ENCODE data around the gene CACNA1B.
"Not testable (repeated sequence)": the region's sequence is repeated elsewhere in the genome, so short reads cannot be mapped to it uniquely, and the experiment has no call there.

Gene CACNA1B

DNA sequence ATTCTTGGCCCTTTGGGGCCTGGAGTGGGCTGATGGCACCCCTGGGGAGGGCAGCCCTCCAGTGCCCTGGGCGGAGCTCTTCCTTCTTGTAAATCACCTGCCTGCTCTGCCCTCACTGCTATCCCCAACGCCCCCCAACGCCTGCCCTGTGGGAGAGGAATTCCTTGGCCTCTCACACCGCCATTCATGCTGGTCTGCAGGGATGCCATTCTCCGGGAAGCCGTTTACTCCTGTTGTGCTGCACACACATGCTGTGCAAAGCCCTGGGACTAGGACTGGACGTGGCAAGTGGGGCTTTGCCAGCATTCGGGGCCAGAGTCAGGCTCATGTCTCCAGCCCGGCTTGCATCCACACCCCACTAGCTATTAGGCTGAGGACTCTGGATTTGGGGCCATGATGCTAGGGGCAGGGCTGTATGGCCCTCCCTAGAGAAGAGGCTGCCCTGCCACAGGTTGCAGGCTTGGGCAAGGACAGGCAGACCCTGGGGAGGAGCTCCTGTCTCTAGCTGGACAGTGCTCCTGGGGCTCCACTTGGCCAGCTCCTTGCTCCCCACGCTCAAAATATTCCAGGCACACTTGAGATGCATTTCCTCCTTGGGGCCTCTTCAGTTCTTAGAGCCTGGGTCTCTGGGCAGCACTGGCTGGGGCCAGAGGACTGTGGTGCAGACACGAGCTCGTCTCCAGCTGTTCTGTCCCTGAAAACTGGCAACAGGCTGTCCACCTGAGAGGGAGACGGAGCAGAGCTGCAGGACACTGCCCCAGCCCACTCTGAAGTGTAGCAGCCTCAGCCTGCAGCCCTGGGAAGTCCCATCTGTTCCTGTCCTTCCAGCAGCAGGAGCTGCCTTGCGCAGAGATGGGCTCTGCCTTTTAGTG is 226.9 kb downstream of the CACNA1B start:
- no peak for FAIRE-seq

DNA sequence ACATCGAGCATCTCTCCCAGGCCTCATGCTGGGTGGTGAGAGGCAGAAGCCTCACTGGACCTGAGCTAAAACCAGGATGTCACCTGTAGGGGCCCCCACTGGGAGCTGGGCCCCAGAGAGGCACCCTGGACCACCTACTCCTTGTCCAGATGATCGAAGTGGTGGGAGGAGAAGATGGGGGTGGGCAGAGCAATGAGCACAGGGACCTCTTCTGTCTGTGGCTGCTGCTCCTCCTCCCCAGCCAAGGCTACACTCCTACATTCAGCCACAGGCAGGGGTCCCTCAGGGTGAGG is 227.5 kb downstream of the CACNA1B start:
- FAIRE-seq: no peak

DNA sequence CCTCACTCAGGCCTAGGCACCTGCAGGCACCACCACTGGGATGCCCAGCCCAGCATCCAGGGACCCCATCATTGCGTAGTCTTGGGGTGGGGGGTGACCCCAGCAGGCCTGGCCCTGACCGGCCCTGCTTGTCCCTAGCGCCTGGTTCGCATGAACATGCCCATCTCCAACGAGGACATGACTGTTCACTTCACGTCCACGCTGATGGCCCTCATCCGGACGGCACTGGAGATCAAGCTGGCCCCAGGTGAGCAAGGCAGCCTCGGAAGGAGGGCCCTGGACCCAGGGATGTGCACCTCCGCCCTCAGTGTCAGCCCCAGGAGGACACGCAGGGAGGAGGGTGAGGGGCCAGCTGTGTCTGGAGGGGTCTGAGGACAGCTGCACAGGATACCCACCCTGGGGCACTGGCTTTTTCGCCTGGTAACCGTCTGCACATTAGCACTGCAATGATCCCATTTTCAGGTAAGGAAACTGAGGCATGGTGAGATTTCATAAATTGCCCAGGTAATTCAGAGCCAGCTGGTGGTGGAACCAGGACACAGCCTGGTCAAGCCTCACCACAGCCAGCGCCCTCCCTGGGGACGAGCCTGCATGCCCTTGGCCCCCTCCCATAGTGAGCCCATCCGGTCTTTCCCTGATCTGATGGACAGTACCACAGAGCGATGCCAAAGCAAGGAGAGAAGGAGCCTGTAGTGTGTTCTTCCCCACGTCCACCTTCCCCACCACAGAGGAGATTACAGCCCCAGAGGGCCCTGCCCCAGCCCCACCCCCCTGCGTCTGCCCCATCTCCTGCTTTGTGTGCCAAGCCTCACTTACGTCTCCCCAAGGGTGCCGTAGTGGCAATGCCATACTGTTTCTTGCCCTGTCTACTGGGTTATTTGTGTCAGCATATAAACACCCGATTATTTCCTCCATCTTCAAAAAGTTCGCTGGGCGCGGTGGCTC is 228.3 kb downstream of the CACNA1B start:
- FAIRE-seq: no peak

DNA sequence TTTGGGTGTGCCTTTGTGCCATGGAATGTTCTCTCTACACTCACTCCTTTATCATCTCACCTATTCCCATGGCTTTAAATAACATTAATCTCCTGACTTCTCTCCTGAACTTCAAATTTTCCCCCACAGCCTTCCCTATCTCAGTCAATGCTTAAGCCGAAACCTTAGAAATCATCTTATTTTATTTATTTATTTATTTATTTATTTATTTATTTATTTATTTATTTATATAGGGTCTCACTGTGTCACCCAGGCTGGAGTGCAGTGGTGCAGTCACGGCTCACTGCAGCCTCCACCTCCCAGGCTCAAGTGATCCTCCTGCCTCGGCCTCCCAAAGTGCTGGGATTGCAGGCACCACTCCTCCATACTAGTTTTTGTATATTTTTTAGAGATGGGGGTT is 229.5 kb downstream of the CACNA1B start:
- not testable (repeated sequence) for FAIRE-seq

DNA sequence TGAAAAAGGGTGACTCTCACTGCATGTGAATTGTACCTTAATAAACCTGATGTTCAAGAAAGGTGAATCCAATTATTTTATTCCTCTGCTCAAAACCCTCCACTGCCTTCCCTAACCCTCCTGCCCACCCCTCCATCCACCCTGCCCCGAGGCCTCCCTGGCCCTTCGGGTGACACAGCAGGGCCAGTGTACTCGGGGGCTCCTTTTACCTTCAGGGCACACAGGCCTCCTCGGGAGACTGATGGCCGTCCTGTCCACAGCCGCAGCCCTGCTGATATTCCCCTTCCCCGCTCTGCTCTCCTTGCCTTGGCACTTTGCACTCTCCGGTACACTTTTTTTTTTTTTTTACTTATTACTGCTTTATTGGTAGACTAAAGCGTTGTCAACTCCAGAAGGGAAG is 234.0 kb downstream of the CACNA1B start:
- no peak for FAIRE-seq

DNA sequence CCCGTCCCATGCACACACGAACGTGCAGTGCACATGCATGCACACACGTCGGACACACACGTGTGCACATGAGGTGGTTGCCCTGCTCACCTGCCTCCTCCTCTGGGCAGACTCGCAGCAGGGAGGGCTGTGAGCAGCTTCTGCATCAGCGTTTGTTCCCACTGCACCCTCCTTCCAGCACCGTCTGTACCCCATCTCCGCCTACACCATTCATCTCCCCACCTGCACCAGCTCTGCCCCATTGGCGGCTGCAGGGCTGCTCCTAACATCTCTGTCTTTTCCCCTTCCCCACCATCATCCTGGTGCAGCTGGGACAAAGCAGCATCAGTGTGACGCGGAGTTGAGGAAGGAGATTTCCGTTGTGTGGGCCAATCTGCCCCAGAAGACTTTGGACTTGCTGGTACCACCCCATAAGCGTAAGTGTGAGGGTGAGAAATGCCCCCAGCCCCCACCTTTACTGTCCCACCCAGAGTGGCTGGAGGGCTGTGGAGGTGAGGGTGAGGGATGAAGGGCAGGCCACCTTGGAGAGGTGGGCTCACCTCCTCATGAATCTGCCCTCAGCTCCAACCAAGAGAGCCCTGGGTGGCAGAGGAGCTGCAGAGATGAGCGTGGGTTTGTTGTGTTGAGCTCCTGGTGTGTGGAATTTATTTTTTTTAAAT is 234.6 kb downstream of the CACNA1B start:
- no peak for FAIRE-seq

DNA sequence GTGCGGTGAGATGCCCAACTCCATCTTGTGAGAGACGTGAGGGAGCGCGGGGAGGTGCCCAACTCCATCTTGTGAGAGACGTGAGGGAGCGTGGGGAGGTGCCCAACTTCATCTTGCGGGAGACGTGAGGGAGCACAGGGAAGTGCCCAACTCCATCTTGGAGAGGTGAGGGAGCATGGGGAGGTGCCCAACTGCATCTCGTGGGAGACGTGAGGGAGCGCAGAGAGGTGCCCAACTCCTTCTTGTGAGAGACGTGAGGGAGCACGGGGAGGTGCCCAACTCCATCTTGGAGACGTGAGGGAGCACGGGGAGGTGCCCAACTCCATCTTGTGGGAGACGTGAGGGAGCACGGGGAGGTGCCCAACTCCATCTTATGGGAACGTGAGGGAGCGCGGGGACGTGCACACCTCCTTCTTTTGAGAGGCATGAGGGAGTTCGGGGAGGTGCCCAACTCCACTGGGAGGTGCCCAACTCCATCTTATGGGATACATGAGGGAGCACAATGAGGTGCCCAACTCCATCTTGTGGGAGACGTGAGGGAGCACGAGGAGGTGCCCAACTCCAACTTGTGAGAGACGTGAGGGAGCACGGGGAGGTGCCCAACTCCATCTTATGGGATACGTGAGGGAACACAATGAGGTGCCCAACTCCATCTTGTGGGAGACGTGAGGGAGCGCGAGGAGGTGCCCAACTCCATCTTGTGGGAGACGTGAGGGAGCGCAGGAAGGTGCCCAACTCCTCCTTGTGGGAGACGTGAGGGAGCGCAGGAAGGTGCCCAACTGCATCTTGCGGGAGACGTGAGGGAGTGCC is 235.4 kb downstream of the CACNA1B start:
- FAIRE-seq: no peak

DNA sequence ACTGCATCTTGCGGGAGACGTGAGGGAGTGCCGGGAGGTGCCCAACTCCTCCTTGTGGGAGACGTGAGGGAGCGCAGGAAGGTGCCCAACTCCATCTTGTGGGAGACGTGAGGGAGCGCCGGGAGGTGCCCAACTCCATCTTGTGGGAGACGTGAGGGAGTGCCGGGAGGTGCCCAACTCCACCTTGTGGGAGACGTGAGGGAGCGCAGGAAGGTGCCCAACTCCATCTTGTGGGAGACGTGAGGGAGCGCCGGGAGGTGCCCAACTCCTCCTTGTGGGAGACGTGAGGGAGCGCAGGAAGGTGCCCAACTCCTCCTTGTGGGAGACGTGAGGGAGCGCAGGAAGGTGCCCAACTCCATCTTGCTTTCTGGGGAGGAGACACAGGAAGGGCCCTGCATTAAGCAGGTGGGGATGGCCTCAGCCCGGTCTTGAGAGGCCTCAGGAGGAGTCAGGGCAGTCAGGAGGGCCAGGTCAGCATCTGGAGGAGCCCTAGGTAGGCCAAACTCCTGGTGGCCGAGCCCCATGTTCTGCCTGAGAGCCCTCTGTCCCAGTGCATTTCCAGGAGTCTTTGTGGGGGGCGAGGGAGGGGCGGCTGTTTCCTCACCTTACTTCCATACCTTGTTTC is 236.2 kb downstream of the CACNA1B start:
- FAIRE-seq: not testable (repeated sequence)

DNA sequence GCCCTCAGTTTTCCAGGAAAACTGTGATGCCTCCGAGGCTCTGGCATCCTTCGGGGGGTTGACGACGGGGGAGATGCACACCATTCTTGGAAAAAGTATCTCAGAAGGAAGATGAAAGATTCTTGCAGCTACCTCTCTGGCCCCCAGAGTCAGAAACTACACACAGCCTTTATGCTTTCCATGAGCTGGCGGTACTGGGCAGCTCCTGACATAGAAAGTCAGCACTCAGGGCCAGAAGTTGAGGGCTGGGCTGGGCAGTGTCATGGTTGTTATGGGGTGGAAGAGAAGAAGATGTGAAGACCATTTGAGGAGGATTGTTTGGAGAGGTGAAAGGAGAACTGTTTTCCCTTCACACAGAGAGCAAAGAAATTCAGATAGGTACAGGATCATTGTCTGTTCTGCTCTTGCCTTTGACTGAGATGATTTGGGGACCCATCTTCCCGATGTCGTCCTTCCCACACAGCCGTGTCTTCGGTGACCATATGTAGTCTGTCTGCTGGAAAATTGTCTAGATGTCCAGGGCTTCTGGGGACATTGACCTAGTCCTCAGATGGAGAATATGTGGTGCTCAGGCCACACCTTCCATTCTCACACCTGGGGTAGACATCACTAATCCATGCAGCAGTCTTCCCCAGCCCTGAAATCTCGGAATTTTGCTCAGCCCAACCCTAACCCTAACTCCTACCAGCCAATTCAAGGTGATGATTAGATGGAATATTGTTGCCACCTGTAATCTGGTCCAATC is 237.1 kb downstream of the CACNA1B start:
- no peak for FAIRE-seq

DNA sequence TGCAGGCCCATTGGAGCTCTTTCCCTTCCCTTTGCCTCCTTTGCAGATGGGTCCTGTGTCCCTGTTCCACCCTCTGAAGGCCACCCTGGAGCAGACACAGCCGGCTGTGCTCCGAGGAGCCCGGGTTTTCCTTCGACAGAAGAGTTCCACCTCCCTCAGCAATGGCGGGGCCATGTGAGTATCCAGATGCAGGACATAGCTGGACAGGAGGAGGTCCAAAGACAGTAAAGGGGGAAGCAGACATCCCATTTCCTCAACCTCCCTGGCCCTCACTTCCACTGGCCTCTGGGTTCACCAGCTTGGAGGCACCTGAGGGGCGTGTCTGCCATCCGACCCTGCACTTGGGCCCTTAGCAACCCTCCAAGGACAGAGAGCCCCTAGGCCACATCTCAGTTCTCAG is 237.9 kb downstream of the CACNA1B start:
- no peak for FAIRE-seq

DNA sequence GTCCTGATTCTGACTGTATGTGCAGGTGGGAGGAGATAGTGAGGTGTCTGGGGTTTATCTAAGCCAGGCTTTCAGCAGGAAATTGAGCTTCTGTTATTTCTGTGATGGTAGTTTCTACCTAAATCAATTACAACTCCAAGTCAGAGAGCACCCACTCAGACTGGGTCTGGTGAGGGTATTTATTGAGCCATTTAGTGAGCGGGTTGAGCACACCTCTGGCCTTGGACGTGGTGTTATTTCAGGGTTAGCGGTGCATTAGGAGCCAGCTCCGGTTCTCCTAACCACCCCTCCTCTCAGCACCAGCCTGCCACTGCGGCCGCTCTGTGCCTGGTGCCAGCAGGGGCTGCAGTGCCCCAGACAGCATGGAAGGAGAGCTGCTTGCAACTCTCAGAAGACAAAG is 238.9 kb downstream of the CACNA1B start:
- FAIRE-seq: no peak

DNA sequence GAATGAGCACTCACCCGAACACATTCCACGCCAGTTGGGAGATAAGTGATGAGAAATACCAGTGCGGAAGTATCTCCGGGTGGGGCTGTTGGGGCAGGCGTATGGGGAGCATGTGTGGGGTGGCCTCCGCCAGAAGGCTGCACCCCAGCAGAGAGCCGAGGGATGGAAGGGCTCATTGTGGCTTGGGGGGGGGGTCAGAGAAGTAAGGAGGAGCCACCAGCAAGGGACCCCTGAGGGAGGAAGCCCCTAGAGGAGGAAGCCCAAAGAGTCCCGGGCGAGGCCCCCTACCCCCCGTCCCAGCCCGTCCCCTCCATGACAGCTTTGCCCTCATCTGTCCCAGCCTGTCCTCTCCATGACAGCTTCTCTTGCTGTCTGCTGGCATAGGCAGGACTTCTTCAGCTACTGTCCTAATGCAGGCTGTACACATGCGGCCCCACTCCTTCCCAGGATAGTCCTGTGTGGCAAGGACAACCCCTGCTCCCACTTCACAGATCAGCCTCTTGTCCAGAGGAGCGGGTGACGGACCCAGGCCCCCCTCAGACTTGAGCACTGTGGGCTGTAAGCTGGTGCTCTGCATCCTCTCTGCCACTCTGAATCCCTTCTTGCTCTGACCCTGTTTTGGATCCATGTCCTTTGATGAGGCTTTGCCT is 239.6 kb downstream of the CACNA1B start:
- FAIRE-seq: no peak

DNA sequence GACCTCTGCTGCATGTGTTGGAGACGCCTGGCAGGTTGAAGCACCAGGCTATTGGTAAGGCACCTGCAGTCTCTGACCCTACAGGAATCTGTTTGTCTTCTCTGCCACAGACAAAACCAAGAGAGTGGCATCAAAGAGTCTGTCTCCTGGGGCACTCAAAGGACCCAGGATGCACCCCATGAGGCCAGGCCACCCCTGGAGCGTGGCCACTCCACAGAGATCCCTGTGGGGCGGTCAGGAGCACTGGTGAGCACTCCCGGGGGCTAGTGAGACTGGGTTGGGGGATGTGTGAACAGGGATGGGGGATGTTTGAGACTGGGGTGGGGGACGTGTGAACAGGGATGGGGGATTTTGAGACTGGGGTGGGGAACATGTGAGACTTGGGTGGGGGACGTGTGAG is 240.3 kb downstream of the CACNA1B start:
- FAIRE-seq: no peak

DNA sequence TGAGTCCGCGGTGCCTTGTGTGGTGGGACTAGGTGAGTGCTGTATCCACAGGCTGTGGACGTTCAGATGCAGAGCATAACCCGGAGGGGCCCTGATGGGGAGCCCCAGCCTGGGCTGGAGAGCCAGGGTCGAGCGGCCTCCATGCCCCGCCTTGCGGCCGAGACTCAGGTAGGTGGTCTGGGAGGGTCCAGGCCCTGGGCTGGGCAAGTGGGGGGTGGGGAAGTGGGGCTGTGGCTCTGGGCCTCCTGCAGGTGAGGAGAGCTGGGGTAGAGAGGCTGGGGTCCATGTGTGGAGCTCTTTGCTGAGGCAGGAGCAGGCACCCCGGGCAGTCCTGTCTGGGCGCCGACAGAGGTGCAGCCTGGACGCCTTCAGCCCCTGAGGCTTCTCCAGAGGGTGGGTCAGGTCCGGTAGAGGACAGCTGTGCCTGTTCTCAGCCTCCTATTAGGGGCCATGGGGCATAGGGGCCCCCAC is 241.1 kb downstream of the CACNA1B start:
- no peak for FAIRE-seq

DNA sequence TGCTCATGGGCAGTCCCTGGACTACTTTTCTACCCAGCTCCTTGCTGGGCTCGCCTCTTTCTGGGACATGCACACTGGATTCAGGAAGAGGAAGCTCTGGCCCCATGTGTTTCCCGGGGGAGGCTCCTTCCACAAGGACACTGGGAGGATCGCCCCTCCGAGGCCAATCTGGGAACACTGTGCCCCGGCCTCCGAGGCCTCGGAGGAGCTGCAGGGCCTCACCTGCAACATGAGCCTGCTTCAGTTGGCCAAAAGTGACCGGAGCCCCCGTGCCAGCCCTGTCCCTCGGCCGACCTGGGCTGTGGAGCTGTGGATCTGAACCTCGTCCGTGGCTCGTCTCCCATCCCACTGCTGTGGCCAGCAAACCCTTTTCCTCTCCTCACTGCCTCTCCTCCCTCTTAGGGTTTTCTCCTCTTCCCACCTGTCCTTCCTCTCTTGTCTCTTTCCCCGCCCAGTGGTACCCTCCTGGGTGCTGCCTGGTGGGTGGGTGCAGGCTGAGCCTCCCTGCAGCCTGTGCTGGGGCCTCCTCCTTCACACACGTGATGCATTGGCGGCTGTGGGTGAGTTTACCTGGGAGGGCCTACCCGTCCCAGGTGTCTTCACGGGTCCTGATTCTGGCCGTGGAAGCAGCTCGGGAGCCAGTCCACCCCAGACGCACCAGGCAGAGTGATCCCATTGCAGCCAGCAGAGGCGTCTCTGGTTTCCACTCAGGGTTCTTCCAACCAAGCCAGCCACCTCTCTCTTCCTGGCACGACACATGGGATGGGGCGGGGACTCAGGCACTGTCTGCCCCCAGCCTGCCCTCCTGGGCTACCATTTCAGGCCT is 241.8 kb downstream of the CACNA1B start:
- FAIRE-seq: no peak

DNA sequence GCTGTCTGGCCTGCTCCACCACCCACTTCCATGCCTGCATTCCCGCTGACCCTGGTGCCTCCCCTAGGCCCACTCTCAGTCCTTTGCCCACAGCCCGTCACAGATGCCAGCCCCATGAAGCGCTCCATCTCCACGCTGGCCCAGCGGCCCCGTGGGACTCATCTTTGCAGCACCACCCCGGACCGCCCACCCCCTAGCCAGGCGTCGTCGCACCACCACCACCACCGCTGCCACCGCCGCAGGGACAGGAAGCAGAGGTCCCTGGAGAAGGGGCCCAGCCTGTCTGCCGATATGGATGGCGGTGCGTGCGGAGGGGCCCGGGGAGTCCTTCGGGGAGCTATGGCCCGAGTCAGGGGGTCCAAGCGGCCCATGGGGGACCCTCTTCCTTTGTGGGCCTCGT is 242.5 kb downstream of the CACNA1B start:
- no peak for FAIRE-seq

DNA sequence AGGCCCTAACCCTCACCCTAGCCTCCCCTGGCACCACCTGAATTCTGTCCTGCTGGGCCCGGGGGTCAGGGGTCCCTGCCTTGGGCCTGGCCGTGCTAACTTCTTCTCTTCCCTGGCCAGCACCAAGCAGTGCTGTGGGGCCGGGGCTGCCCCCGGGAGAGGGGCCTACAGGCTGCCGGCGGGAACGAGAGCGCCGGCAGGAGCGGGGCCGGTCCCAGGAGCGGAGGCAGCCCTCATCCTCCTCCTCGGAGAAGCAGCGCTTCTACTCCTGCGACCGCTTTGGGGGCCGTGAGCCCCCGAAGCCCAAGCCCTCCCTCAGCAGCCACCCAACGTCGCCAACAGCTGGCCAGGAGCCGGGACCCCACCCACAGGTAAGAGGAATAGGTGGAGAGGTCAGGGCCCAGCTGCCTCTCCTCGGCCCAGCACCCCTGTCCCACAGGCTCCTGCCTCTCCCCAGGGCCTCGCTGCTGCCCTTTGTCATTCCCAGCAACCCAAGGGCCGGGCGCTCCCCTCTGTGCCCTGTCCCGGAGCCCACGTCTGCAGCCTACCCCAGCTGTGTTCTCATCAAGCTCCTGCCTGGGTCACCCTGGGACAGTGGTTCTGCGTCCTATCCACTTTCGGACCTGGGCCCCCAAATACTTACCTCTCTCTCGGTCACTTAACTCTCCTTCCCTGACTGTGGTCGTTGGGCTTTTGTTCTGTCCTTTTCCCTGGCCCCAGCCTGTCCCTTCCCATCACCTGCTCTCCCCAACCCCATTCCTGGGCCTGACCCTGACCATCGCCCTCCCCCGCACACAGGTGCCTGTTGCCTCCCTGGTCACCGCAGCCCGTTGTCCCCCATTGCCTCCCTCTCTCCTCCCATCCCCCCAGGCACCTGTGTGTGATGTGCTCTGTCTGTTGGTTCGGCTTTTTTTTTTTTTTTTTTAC is 243.2 kb downstream of the CACNA1B start:
- FAIRE-seq: no peak

DNA sequence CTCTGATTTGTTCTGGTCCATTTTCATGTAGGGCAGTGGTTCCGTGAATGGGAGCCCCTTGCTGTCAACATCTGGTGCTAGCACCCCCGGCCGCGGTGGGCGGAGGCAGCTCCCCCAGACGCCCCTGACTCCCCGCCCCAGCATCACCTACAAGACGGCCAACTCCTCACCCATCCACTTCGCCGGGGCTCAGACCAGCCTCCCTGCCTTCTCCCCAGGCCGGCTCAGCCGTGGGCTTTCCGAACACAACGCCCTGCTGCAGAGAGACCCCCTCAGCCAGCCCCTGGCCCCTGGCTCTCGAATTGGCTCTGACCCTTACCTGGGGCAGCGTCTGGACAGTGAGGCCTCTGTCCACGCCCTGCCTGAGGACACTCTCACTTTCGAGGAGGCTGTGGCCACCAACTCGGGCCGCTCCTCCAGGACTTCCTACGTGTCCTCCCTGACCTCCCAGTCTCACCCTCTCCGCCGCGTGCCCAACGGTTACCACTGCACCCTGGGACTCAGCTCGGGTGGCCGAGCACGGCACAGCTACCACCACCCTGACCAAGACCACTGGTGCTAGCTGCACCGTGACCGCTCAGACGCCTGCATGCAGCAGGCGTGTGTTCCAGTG is 244.0 kb downstream of the CACNA1B start:
- FAIRE-seq: no peak
